SK-N-SH treated with all-trans-retinoic acid at 6 μM for 48 hours (cell line): ENCODE results near the gene ATP6V0E1.

Source experiments
- ATAC-seq: fragments of 200-7000 bp; cut with Tn5 transposase; 3 replicates; pipeline ENCODE4 v1.9.1; 2020; ENCODE audit warnings: mild to moderate bottlenecking, moderate library complexity
- ARNTL ChIP-seq: fragments of 450-650 bp; formaldehyde crosslinking; IDR thresholded peaks from 2 replicates; pipeline ENCODE4 v1.5.0; 2020; ENCODE audit warnings: low read depth, mild to moderate bottlenecking, moderate library complexity, borderline replicate concordance
- BACH2 ChIP-seq: fragments of 250-450 bp; sonication (Bioruptor Pico); IDR thresholded peaks from 2 replicates; pipeline ENCODE4 v1.9.0; 2021; ENCODE audit warnings: mild to moderate bottlenecking, borderline replicate concordance
- CSDC2 ChIP-seq: fragments of 250-450 bp; sonication (Bioruptor Pico); IDR thresholded peaks from 2 replicates; pipeline ENCODE4 v1.5.0; 2020; ENCODE audit warnings: mild to moderate bottlenecking, moderate library complexity
- ESRRG ChIP-seq: fragments of 250-450 bp; sonication (Bioruptor Pico); IDR thresholded peaks from 2 replicates; pipeline ENCODE4 v1.6.1; 2021; ENCODE audit warnings: mild to moderate bottlenecking
- GLIS3 ChIP-seq: fragments of 250-450 bp; sonication (Bioruptor Pico); IDR thresholded peaks from 2 replicates; pipeline ENCODE4 v1.5.0; 2020; ENCODE audit warnings: mild to moderate bottlenecking, moderate library complexity
- ISL1 ChIP-seq: fragments of 250-450 bp; sonication (Bioruptor Pico); IDR thresholded peaks from 2 replicates; pipeline ENCODE4 v2.1.2; 2022; ENCODE audit warnings: mild to moderate bottlenecking, moderate library complexity
- OSR1 ChIP-seq: fragments of 250-450 bp; sonication (Bioruptor Pico); IDR thresholded peaks from 2 replicates; pipeline ENCODE4 v1.8.0; 2022; ENCODE audit warnings: moderate library complexity, mild to moderate bottlenecking, inconsistent platforms
- RARB ChIP-seq: fragments of 250-450 bp; sonication (Bioruptor Pico); IDR thresholded peaks from 2 replicates; pipeline ENCODE4 v1.8.0; 2021; ENCODE audit warnings: mild to moderate bottlenecking, moderate library complexity
- SNAI2 ChIP-seq: fragments of 250-450 bp; sonication (Bioruptor Pico); IDR thresholded peaks from 2 replicates; pipeline ENCODE4 v1.5.0; 2020; ENCODE audit warnings: mild to moderate bottlenecking, moderate library complexity
- TCF4 ChIP-seq: fragments of 250-450 bp; sonication (Bioruptor Pico); IDR thresholded peaks from 2 replicates; pipeline ENCODE4 v1.8.0; 2021; ENCODE audit warnings: mild to moderate bottlenecking, moderate library complexity, borderline replicate concordance
- TOX ChIP-seq: fragments of 250-450 bp; sonication (Bioruptor Pico); IDR thresholded peaks from 2 replicates; pipeline ENCODE4 v1.8.0; 2021; ENCODE audit warnings: mild to moderate bottlenecking, moderate library complexity, borderline replicate concordance
- ZC3H10 ChIP-seq: fragments of 250-450 bp; sonication (Bioruptor Pico); IDR thresholded peaks from 2 replicates; pipeline ENCODE4 v1.5.1; 2021; ENCODE audit warnings: mild to moderate bottlenecking, moderate library complexity
- ZFP3 ChIP-seq: fragments of 250-450 bp; sonication (Bioruptor Pico); IDR thresholded peaks from 2 replicates; pipeline ENCODE4 v1.5.0; 2020; ENCODE audit warnings: mild to moderate bottlenecking, moderate library complexity
- ZFP30 ChIP-seq: fragments of 450-650 bp; formaldehyde crosslinking; IDR thresholded peaks from 2 replicates; pipeline ENCODE4 v1.5.0; 2022; ENCODE audit warnings: mild to moderate bottlenecking, moderate library complexity
- ZNF565 ChIP-seq: fragments of 450-650 bp; formaldehyde crosslinking; conservative IDR thresholded peaks from 2 replicates; pipeline ENCODE4 v1.5.0; 2020; ENCODE audit warnings: low read depth, mild to moderate bottlenecking, moderate library complexity
- ZNF70 ChIP-seq: fragments of 450-650 bp; formaldehyde crosslinking; IDR thresholded peaks from 2 replicates; pipeline ENCODE4 v1.5.0; 2020; ENCODE audit warnings: mild to moderate bottlenecking, moderate library complexity
- ZNF8 ChIP-seq: fragments of 450-650 bp; formaldehyde crosslinking; IDR thresholded peaks from 2 replicates; pipeline ENCODE4 v1.5.0; 2020; ENCODE audit warnings: mild to moderate bottlenecking, moderate library complexity
- TF ChIP-seq, protein P1 (sequence below): fragments of 250-450 bp; sonication (Bioruptor Pico); IDR thresholded peaks from 2 replicates; pipeline ENCODE4 v1.5.1; 2021; ENCODE audit warnings: mild to moderate bottlenecking, moderate library complexity
- TF ChIP-seq, protein P2 (sequence below): fragments of 250-450 bp; sonication (Bioruptor Pico); IDR thresholded peaks from 2 replicates; pipeline ENCODE4 v1.8.0; 2021; ENCODE audit warnings: low read depth, mild to moderate bottlenecking, moderate library complexity, borderline replicate concordance
- TF ChIP-seq, protein P3 (sequence below): fragments of 250-450 bp; sonication (Bioruptor Pico); IDR thresholded peaks from 2 replicates; pipeline ENCODE4 v1.5.0; 2020; ENCODE audit warnings: mild to moderate bottlenecking, moderate library complexity
- TF ChIP-seq, protein P4 (sequence below): fragments of 250-450 bp; sonication (Bioruptor Pico); IDR thresholded peaks from 2 replicates; pipeline ENCODE4 v1.8.0; 2020; ENCODE audit warnings: mild to moderate bottlenecking, moderate library complexity, borderline replicate concordance
- TF ChIP-seq, protein P5 (sequence below): fragments of 250-450 bp; sonication (Bioruptor Pico); IDR thresholded peaks from 2 replicates; pipeline ENCODE4 v1.5.1; 2020; ENCODE audit warnings: low read depth, mild to moderate bottlenecking, moderate library complexity

ATP6V0E1 gene

DNA sequence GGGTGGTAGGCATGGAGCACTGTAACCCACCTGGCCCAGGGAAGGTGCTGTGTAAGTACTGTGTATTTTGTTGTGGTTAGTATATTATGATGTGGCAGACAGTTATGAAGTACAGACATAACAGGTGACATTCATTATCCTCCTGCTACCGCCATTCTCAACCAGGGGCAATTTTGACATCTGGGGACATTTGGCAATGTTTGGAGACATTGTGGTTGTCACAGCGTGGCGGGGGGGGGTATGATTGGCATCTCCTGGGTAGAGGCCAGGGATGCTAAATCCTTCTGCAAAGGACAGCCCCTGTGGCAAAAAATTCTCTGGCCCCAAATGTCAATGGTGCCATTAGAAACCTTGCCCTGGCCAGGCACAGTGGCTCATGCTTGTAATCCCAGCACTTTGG, 34.1 kb upstream of the ATP6V0E1 start:
- ATAC-seq: no peak
- TF ChIP-seq ESRRG (CRISPR knock-in tag) (no peak), ZNF8 (CRISPR knock-in tag) (no peak), ZNF565 (CRISPR knock-in tag) (no peak), ZC3H10 (CRISPR knock-in tag) (no peak), TOX (CRISPR knock-in tag) (no peak), TCF4 (CRISPR knock-in tag) (no peak), OSR1 (no peak), GLIS3 (CRISPR knock-in tag) (no peak), ISL1 (CRISPR knock-in tag) (no peak), BACH2 (CRISPR knock-in tag) (no peak), ARNTL (CRISPR knock-in tag) (no peak)
- TF ChIP-seq, protein P1, sequence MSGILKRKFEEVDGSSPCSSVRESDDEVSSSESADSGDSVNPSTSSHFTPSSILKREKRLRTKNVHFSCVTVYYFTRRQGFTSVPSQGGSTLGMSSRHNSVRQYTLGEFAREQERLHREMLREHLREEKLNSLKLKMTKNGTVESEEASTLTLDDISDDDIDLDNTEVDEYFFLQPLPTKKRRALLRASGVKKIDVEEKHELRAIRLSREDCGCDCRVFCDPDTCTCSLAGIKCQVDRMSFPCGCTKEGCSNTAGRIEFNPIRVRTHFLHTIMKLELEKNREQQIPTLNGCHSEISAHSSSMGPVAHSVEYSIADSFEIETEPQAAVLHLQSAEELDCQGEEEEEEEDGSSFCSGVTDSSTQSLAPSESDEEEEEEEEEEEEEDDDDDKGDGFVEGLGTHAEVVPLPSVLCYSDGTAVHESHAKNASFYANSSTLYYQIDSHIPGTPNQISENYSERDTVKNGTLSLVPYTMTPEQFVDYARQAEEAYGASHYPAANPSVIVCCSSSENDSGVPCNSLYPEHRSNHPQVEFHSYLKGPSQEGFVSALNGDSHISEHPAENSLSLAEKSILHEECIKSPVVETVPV (CRISPR knock-in tag): no peak
- TF ChIP-seq, protein P2, sequence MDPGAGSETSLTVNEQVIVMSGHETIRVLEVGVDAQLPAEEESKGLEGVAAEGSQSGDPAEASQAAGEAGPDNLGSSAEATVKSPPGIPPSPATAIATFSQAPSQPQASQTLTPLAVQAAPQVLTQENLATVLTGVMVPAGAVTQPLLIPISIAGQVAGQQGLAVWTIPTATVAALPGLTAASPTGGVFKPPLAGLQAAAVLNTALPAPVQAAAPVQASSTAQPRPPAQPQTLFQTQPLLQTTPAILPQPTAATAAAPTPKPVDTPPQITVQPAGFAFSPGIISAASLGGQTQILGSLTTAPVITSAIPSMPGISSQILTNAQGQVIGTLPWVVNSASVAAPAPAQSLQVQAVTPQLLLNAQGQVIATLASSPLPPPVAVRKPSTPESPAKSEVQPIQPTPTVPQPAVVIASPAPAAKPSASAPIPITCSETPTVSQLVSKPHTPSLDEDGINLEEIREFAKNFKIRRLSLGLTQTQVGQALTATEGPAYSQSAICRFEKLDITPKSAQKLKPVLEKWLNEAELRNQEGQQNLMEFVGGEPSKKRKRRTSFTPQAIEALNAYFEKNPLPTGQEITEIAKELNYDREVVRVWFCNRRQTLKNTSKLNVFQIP (CRISPR knock-in tag): no peak

DNA sequence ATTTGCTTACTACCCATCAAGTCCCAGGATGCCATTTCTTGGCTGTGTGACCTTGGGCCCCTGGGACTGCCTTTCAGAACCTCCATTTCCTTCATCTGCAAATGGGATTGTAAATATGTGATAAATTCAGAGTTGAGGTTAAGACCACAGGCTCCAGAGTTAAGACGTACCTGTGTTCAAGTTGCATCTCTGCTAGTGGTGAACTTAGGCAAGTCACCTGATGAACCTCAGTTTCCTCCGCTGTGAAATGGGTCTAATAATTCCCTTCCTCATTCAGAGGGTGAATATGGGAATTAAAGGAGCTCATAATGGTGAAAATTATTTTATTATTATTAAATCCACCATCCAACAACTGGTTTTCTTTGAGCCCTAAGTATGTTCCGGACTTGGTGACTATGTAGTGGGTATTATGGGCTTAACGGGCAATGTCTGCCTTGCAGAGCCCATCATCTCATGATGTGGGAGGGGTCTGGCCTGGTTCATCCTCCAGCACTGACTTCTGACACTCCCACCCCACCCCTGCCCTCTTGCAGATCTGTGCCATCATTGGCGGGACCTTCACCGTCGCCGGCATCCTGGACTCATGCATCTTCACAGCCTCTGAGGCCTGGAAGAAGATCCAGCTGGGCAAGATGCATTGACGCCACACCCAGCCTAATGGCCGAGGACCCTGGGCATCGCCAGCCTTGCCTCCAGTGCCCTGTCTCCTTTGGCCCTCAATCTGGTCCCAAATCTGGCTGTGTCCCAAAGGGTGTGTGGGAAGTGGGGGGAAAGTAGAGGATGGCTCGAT, 33.2 kb upstream of the ATP6V0E1 start:
- no peak for ATAC-seq
- TF ChIP-seq, protein P1 (CRISPR knock-in tag): no peak
- TF ChIP-seq ISL1 (CRISPR knock-in tag) (no peak), ZFP3 (CRISPR knock-in tag) (no peak), ZNF70 (CRISPR knock-in tag) (no peak), ESRRG (CRISPR knock-in tag) (no peak), CSDC2 (CRISPR knock-in tag) (no peak), ZNF8 (CRISPR knock-in tag) (no peak), BACH2 (CRISPR knock-in tag) (no peak), TOX (CRISPR knock-in tag) (no peak), GLIS3 (CRISPR knock-in tag) (no peak), SNAI2 (CRISPR knock-in tag) (no peak), ARNTL (CRISPR knock-in tag) (no peak), TCF4 (CRISPR knock-in tag) (no peak), ZFP30 (CRISPR knock-in tag) (no peak), RARB (CRISPR knock-in tag) (no peak)
- TF ChIP-seq, protein P3, sequence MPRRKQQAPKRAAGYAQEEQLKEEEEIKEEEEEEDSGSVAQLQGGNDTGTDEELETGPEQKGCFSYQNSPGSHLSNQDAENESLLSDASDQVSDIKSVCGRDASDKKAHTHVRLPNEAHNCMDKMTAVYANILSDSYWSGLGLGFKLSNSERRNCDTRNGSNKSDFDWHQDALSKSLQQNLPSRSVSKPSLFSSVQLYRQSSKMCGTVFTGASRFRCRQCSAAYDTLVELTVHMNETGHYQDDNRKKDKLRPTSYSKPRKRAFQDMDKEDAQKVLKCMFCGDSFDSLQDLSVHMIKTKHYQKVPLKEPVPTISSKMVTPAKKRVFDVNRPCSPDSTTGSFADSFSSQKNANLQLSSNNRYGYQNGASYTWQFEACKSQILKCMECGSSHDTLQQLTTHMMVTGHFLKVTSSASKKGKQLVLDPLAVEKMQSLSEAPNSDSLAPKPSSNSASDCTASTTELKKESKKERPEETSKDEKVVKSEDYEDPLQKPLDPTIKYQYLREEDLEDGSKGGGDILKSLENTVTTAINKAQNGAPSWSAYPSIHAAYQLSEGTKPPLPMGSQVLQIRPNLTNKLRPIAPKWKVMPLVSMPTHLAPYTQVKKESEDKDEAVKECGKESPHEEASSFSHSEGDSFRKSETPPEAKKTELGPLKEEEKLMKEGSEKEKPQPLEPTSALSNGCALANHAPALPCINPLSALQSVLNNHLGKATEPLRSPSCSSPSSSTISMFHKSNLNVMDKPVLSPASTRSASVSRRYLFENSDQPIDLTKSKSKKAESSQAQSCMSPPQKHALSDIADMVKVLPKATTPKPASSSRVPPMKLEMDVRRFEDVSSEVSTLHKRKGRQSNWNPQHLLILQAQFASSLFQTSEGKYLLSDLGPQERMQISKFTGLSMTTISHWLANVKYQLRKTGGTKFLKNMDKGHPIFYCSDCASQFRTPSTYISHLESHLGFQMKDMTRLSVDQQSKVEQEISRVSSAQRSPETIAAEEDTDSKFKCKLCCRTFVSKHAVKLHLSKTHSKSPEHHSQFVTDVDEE (CRISPR knock-in tag): no peak
- TF ChIP-seq, protein P4, sequence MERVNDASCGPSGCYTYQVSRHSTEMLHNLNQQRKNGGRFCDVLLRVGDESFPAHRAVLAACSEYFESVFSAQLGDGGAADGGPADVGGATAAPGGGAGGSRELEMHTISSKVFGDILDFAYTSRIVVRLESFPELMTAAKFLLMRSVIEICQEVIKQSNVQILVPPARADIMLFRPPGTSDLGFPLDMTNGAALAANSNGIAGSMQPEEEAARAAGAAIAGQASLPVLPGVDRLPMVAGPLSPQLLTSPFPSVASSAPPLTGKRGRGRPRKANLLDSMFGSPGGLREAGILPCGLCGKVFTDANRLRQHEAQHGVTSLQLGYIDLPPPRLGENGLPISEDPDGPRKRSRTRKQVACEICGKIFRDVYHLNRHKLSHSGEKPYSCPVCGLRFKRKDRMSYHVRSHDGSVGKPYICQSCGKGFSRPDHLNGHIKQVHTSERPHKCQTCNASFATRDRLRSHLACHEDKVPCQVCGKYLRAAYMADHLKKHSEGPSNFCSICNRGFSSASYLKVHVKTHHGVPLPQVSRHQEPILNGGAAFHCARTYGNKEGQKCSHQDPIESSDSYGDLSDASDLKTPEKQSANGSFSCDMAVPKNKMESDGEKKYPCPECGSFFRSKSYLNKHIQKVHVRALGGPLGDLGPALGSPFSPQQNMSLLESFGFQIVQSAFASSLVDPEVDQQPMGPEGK: no peak
- TF ChIP-seq, protein P2 (CRISPR knock-in tag): no peak
- TF ChIP-seq, protein P5, sequence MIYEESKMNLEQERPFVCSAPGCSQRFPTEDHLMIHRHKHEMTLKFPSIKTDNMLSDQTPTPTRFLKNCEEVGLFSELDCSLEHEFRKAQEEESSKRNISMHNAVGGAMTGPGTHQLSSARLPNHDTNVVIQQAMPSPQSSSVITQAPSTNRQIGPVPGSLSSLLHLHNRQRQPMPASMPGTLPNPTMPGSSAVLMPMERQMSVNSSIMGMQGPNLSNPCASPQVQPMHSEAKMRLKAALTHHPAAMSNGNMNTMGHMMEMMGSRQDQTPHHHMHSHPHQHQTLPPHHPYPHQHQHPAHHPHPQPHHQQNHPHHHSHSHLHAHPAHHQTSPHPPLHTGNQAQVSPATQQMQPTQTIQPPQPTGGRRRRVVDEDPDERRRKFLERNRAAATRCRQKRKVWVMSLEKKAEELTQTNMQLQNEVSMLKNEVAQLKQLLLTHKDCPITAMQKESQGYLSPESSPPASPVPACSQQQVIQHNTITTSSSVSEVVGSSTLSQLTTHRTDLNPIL (CRISPR knock-in tag): no peak
